Neuronal stem cell (in vitro differentiated cells): Measurements from ENCODE around the gene REC8.

ENCODE experiments used
- DNase-seq: peaks from one replicate; pipeline ENCODE4 v3.0.0-alpha.2; 2013; ENCODE audit warnings: low spot score
- H2AFZ ChIP-seq: one replicate; pipeline ENCODE4 v1.6.1; 2013; ENCODE audit warnings: mild to moderate bottlenecking, low read length, inconsistent platforms
- H2AK5ac ChIP-seq: 2 replicates; pipeline ENCODE4 v1.6.1; 2013; ENCODE audit warnings: low read depth, mild to moderate bottlenecking, inconsistent platforms, low read length, moderate library complexity, mixed read lengths
- H2BK120ac ChIP-seq: 2 replicates; pipeline ENCODE4 v1.6.1; 2013; ENCODE audit warnings: low read depth, mild to moderate bottlenecking, inconsistent platforms, low read length, moderate library complexity, mixed read lengths
- H2BK12ac ChIP-seq: one replicate; pipeline ENCODE4 v1.6.1; 2013; ENCODE audit warnings: low read length, inconsistent platforms
- H2BK15ac ChIP-seq: 2 replicates; pipeline ENCODE4 v1.6.1; 2013; ENCODE audit warnings: mild to moderate bottlenecking, low read length, inconsistent platforms, mixed read lengths
- H2BK5ac ChIP-seq: one replicate; pipeline ENCODE4 v1.6.1; 2013; ENCODE audit warnings: inconsistent platforms, mild to moderate bottlenecking, low read length, moderate library complexity
- H3K14ac ChIP-seq: one replicate; pipeline ENCODE4 v1.6.1; 2013; ENCODE audit warnings: low read length, inconsistent platforms
- H3K18ac ChIP-seq: 2 replicates; pipeline ENCODE4 v1.6.1; 2013; ENCODE audit warnings: low read length, inconsistent platforms
- H3K23ac ChIP-seq: 2 replicates; pipeline ENCODE4 v1.6.1; 2013; ENCODE audit warnings: low read depth, mild to moderate bottlenecking, mixed read lengths, low read length, inconsistent platforms; ENCODE audit not compliant: poor library complexity
- H3K27ac ChIP-seq: replicated peaks from 3 replicates; pipeline ENCODE4 v1.5.1; 2013; ENCODE audit warnings: low read length, inconsistent platforms
- H3K27me3 ChIP-seq, 3 experiments: 2 replicates each; pipeline ENCODE4 v1.6.1; 2013; ENCODE audit warnings: low read length in 3 of 3, mild to moderate bottlenecking in 2 of 3, inconsistent platforms in 1 of 3, low read depth in 1 of 3, mixed read lengths in 1 of 3, moderate library complexity in 1 of 3; ENCODE audit not compliant: control insufficient read depth in 3 of 3, insufficient read depth in 3 of 3
- H3K36me3 ChIP-seq, 2 donors: replicated peaks in 1 of 2; 2 replicates each; pipeline ENCODE4 v1.6.1; 2013; ENCODE audit warnings: low read length in 2 of 2; ENCODE audit not compliant: control insufficient read depth in 2 of 2, insufficient read depth in 2 of 2
- H3K4ac ChIP-seq: 2 replicates; pipeline ENCODE4 v1.6.1; 2013; ENCODE audit warnings: inconsistent platforms, mild to moderate bottlenecking, low read length, moderate library complexity
- H3K4me1 ChIP-seq, 2 donors: 1 replicate in 1 of 2; 2 replicates in 1 of 2; pipeline ENCODE4 v1.6.1; 2013; ENCODE audit warnings: low read length in 2 of 2, low read depth in 1 of 2; ENCODE audit not compliant: control insufficient read depth in 2 of 2, insufficient read depth in 1 of 2
- H3K4me2 ChIP-seq: one replicate; pipeline ENCODE4 v1.6.1; 2013; ENCODE audit warnings: mild to moderate bottlenecking, low read length, inconsistent platforms; ENCODE audit not compliant: insufficient read depth, poor library complexity, severe bottlenecking
- H3K4me3 ChIP-seq, 2 donors: 2 replicates each; pipeline ENCODE4 v1.5.1; 2013; ENCODE audit warnings: low read length in 2 of 2, mild to moderate bottlenecking in 2 of 2, inconsistent platforms in 1 of 2, moderate library complexity in 1 of 2
- H3K79me1 ChIP-seq: one replicate; pipeline ENCODE4 v1.6.1; 2013; ENCODE audit warnings: low read depth, mild to moderate bottlenecking, inconsistent platforms, low read length, moderate library complexity
- H3K9ac ChIP-seq: one replicate; pipeline ENCODE4 v1.6.1; 2013; ENCODE audit warnings: mild to moderate bottlenecking, low read depth, low read length, inconsistent platforms; ENCODE audit not compliant: poor library complexity
- H3K9me3 ChIP-seq, 2 donors: replicated peaks in 1 of 2; 2 replicates each; pipeline versions ENCODE3 to v1.6.1; 2013; ENCODE audit warnings: low read length in 2 of 2, mild to moderate bottlenecking in 2 of 2, inconsistent platforms in 1 of 2, low read depth in 1 of 2, mixed read lengths in 1 of 2, moderate library complexity in 1 of 2; ENCODE audit not compliant: control insufficient read depth in 2 of 2, insufficient read depth in 1 of 2
- H4K8ac ChIP-seq: one replicate; pipeline ENCODE4 v1.6.1; 2013; ENCODE audit warnings: low read depth, mild to moderate bottlenecking, inconsistent platforms, low read length, moderate library complexity
- H4K91ac ChIP-seq: one replicate; pipeline ENCODE4 v1.6.1; 2013; ENCODE audit warnings: low read length, low read depth, mild to moderate bottlenecking, inconsistent platforms; ENCODE audit not compliant: poor library complexity
- WGBS, 2 donors: extraction: QIAGEN DNeasy Blood & Tissue Kit; methylation state at CpG; one replicate each; pipeline ENCODE4 v1.1.7; 2013; ENCODE audit warnings: missing lambda C conversion rate in 2 of 2, mixed read lengths in 1 of 2; ENCODE audit not compliant: insufficient read length in 2 of 2, insufficient replicate concordance in 1 of 2; ENCODE audit errors: extremely low coverage in 2 of 2; 5-methylcytosine and 5-hydroxymethylcytosine counted together

The REC8 gene

GRCh38 chr14:24194186-24194872, 22.4 kb downstream of the REC8 start:
- Histone ChIP-seq H3K9ac (peak overlapping the region; percentile 56), H2BK120ac (no peak overlapping the region), H2BK12ac (no peak overlapping the region), H2BK5ac (no peak overlapping the region), H4K91ac (no peak overlapping the region), H3K4me1 (peaks cover 2 to 5% of the 10 kb centered on the region in 2 donors), H3K14ac (no peak overlapping the region), H3K18ac (no peak overlapping the region), H3K79me1 (peaks cover 3% of the 10 kb centered on the region), H3K36me3 (peaks cover 22 to 53% of the 10 kb centered on the region in 2 donors), H4K8ac (no peak overlapping the region), H2BK15ac (no peak overlapping the region), H3K4me3 (peak overlapping the region in 1 of 2 donors; percentile 53), H2AFZ (peak overlapping the region; percentile 99), H3K4me2 (peak overlapping the region; percentile 96), H3K23ac (no peak overlapping the region), H3K4ac (no peak overlapping the region), H3K27ac (no peak overlapping the region), H3K9me3 (no peaks in the 10 kb centered on the region), H2AK5ac (peak overlapping the region; percentile 9), H3K27me3 (peaks cover 0 to 2% (median 0%) of the 10 kb centered on the region in 3 experiments)
- WGBS, 2 donors, result no CpG with 5 or more reads among the region's 7 CpGs
- DNase-seq, result no peak

GRCh38 chr14:24194873-24195185, 22.9 kb downstream of the REC8 start:
- peak overlapping the region; percentile 96 for H3K4me2 ChIP-seq
- H3K4me1 ChIP-seq, result peaks cover 2 to 5% of the 10 kb centered on the region in 2 donors
- no peak overlapping the region for H2BK120ac ChIP-seq
- H3K9ac ChIP-seq, result peak overlapping the region; percentile 93
- H4K8ac ChIP-seq, result no peak overlapping the region
- H2AK5ac ChIP-seq, result peak overlapping the region; percentile 9
- H3K4me3 ChIP-seq, result peak overlapping the region; percentile 53 to 92
- peak overlapping the region; percentile 95 for H2BK5ac ChIP-seq
- peaks cover 3% of the 10 kb centered on the region for H3K79me1 ChIP-seq
- H2BK15ac ChIP-seq, result peak overlapping the region; percentile 64
- H3K18ac ChIP-seq, result peak overlapping the region; percentile 100
- WGBS, 2 donors, result no CpG with 5 or more reads among the region's 8 CpGs
- no peak for DNase-seq
- peak overlapping the region; percentile 7 for H3K23ac ChIP-seq
- peak overlapping the region; percentile 97 for H3K27ac ChIP-seq
- no peaks in the 10 kb centered on the region for H3K9me3 ChIP-seq
- peak overlapping the region; percentile 5 for H3K4ac ChIP-seq
- peaks cover 22 to 52% of the 10 kb centered on the region in 2 donors for H3K36me3 ChIP-seq
- peak overlapping the region; percentile 99 for H2AFZ ChIP-seq
- no peak overlapping the region for H2BK12ac ChIP-seq
- H3K27me3 ChIP-seq, result peaks cover 0 to 2% (median 0%) of the 10 kb centered on the region in 3 experiments
- no peak overlapping the region for H4K91ac ChIP-seq
- H3K14ac ChIP-seq, result peak overlapping the region; percentile 89

GRCh38 chr14:24195186-24196070, 23.5 kb downstream of the REC8 start, which contains the start of gene TM9SF1:
Gene TM9SF1, minus strand, starts transcription at chr14:24195441. Its CDS starts 422 bp downstream, at chr14:24195019.
- H3K36me3 ChIP-seq, result peaks cover 20 to 50% of the 10 kb centered on the region in 2 donors
- H3K23ac ChIP-seq, result peak within 1 kb of the TSS; percentile 93
- H3K79me1 ChIP-seq, result peaks cover 3% of the 10 kb centered on the region
- H4K91ac ChIP-seq, result no peak within 1 kb of the TSS
- DNase-seq, result peak; percentile 71
- H3K27ac ChIP-seq, result peak within 1 kb of the TSS; percentile 97
- peak within 1 kb of the TSS; percentile 96 for H3K4me2 ChIP-seq
- H2AK5ac ChIP-seq, result peak within 1 kb of the TSS; percentile 20
- H3K9ac ChIP-seq, result peak within 1 kb of the TSS; percentile 93
- peak within 1 kb of the TSS; percentile 64 for H2BK15ac ChIP-seq
- H3K18ac ChIP-seq, result peak within 1 kb of the TSS; percentile 100
- peak within 1 kb of the TSS; percentile 99 for H2AFZ ChIP-seq
- H2BK120ac ChIP-seq, result peak within 1 kb of the TSS; percentile 76
- H3K4ac ChIP-seq, result peak within 1 kb of the TSS; percentile 5
- H3K4me3 ChIP-seq, result peak within 1 kb of the TSS; percentile 53 to 92
- no peaks in the 10 kb centered on the region for H3K9me3 ChIP-seq
- H3K27me3 ChIP-seq, result peaks cover 0 to 2% (median 0%) of the 10 kb centered on the region in 3 experiments
- H2BK5ac ChIP-seq, result peak within 1 kb of the TSS; percentile 95
- WGBS, 2 donors, result no CpG with 5 or more reads among the region's 89 CpGs
- peak within 1 kb of the TSS; percentile 43 for H4K8ac ChIP-seq
- H3K4me1 ChIP-seq, result peaks cover 2 to 5% of the 10 kb centered on the region in 2 donors
- peak within 1 kb of the TSS; percentile 89 for H3K14ac ChIP-seq
- peak within 1 kb of the TSS; percentile 58 for H2BK12ac ChIP-seq
